Naive thymus-derived CD8-positive, alpha-beta T cell (primary cell): ENCODE results near the gene SOD3. TPM values are rescaled to one million over a fixed set of nuclear protein-coding genes. Genes with fewer than 3 reads are reported as not detected.

Experiments
- ATAC-seq, 2 donors: fragments of 150-1000 bp; cut with Tn5 transposase in 1 of 2; sonication (Bioruptor Pico), chemical (Tn5 transposase) in 1 of 2; 1 replicate in 1 of 2; 2 replicates in 1 of 2; pipeline ENCODE4 v1.10.0; 2021; ENCODE audit warnings: mild to moderate bottlenecking in 2 of 2, moderate library complexity in 2 of 2
- POLR2A ChIA-PET: fragments of 350-600 bp; sonication (Branson Sonifier 250); formaldehyde crosslinking; loops from one replicate; lab custom pipeline; 2021; ENCODE audit warnings: antibody characterized with exemption; lab: Charles Lee
- DNase-seq, 10 donors: peaks; one replicate each; pipeline versions ENCODE4 v3.0.0 to v3.0.0-alpha.2; 2020 to 2022
- H3K27ac Mint-ChIP-seq, 10 donors: one replicate each; pipeline ENCODE4 v1.8.0; 2020 to 2022; ENCODE audit warnings: mild to moderate bottlenecking in 10 of 10, mixed read lengths in 10 of 10, moderate library complexity in 4 of 10, inconsistent platforms in 1 of 10
- H3K27me3 Mint-ChIP-seq, 5 donors: one replicate each; pipeline ENCODE4 v1.8.0; 2021 to 2022; ENCODE audit warnings: mixed read lengths in 5 of 5
- H3K36me3 Mint-ChIP-seq, 3 donors: one replicate each; pipeline ENCODE4 v1.8.0; 2020 to 2022; ENCODE audit warnings: mixed read lengths in 3 of 3, mild to moderate bottlenecking in 2 of 3, inconsistent platforms in 1 of 3
- H3K4me1 Mint-ChIP-seq, 4 donors: one replicate each; pipeline ENCODE4 v1.8.0; 2021 to 2022; ENCODE audit warnings: mixed read lengths in 4 of 4
- H3K4me3 Mint-ChIP-seq, 10 donors: one replicate each; pipeline ENCODE4 v1.8.0; 2020 to 2022; ENCODE audit warnings: mild to moderate bottlenecking in 10 of 10, mixed read lengths in 10 of 10, moderate library complexity in 6 of 10, inconsistent platforms in 1 of 10
- H3K9me3 Mint-ChIP-seq, 9 donors: one replicate each; pipeline ENCODE4 v1.8.0; 2020 to 2022; ENCODE audit warnings: mixed read lengths in 9 of 9, mild to moderate bottlenecking in 3 of 9, inconsistent platforms in 1 of 9, moderate library complexity in 1 of 9
- polyA plus RNA-seq, 3 donors: library from polyadenylated mRNA; unstranded; fragments of 300-500 nt; fragmentation: Illumina TruSeq; gene quantifications; one replicate each; pipeline ENCODE4 v1.2.3, GENCODE V29; 2021
- total RNA-seq, 8 experiments: library from RNA in 2 of 8; stranded (reverse) in 2 of 8; gene quantifications; one replicate each; pipeline ENCODE4 v1.2.3 and lab custom pipeline; 2021 to 2026

SOD3 gene, protein sequence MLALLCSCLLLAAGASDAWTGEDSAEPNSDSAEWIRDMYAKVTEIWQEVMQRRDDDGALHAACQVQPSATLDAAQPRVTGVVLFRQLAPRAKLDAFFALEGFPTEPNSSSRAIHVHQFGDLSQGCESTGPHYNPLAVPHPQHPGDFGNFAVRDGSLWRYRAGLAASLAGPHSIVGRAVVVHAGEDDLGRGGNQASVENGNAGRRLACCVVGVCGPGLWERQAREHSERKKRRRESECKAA
- not detected for total RNA-seq
- not detected for polyA plus RNA-seq
- total RNA-seq (lab: John Stamatoyannopoulos, UW) = 0 to 0.09 (median 0) reads per million in 6 experiments

GRCh38 chr4:24794916-24795665, at the start of gene SOD3:
SOD3 (plus strand) TSS chr4:24795573; CDS start chr4:24799522, 3,949 bp downstream.
- H3K9me3 Mint-ChIP-seq = no peaks in the 10 kb centered on the region
- H3K27me3 Mint-ChIP-seq = peaks cover 13 to 44% (median 33%) of the 10 kb centered on the region in 5 donors
- POLR2A ChIA-PET = no interaction called here

DNA sequence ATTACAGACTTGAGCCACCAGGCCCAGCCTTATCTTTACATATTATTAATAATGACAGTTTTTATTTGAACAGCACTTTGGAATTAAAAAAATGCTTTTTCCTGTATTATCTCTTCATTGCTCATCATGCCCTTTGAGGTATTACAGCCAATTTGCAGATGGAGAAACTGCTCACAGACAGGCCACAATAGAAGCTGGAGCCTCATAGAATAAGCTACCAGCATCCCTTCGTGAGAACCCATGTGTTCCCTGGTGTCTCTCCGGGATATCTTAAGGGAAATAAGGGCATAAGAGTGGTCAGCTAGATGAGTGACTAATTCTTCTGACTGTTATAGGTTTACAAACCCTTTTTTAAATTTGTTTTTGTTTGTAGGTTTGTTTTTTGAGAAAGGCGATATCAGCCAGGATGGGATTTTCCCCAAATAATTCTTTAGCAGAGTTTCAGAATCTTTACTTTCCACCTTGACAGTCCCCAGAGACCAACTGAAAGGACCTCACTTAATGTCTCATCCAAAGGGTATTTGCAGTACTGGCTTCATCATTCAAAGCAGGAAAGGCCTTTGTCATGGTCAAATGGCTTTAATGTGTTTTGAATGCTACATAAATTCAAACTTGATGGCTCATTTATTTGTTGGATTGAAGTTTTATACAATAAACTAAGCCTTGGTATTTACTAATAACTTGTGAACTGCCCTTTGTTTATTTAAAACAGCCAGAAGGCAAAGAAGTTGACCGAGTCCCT, 48.0 kb upstream of the SOD3 start:
- POLR2A ChIA-PET = no interaction called here

More at GRCh38 chr4:24794916-24795665, at the start of gene SOD3:
- H3K27ac Mint-ChIP-seq = no peak within 1 kb of the TSS
- DNase-seq (no peak), ATAC-seq (no peak)
- no peaks in the 10 kb centered on the region for H3K36me3 Mint-ChIP-seq
- peaks cover 0 to 2% (median under 1%) of the 10 kb centered on the region in 4 donors for H3K4me1 Mint-ChIP-seq
- no peak within 1 kb of the TSS for H3K4me3 Mint-ChIP-seq

DNA sequence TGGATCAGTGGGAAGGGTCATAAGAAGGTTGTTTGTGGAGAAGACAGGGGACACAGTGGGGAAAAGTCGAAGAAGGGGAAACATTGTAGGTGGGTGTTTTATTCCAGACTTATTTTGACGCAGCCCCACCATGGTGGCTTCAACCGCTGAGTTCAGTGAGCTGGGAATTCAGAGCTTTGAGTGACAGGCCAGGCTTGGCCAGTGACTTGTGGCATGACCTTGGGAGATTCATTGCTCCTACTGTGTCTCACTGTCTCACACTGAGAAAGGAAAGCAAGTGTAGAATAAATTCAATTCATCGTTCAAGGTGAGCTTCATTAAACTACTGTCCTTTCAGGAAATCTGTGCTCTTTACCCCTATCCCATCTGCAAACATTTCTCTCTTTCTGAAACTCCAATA, 47.4 kb upstream of the SOD3 start:
- ATAC-seq = no peak
- Mint-ChIP-seq H3K27me3 (peaks cover 2 to 37% (median 5%) of the 10 kb centered on the region in 5 donors), H3K36me3 (no peaks in the 10 kb centered on the region), H3K4me3 (no peak overlapping the region), H3K9me3 (peaks cover 0 to 15% (median 2%) of the 10 kb centered on the region in 9 donors), H3K27ac (peak overlapping the region in 1 of 10 donors; percentile 61), H3K4me1 (peaks cover 0 to 2% (median 0%) of the 10 kb centered on the region in 4 donors)
- POLR2A ChIA-PET = no interaction called here
- DNase-seq = no peak

More for the DNA sequence above, 48.0 kb upstream of the SOD3 start:
- Mint-ChIP-seq H3K36me3 (no peaks in the 10 kb centered on the region), H3K27me3 (peaks cover 2 to 35% (median 7%) of the 10 kb centered on the region in 5 donors), H3K9me3 (peaks cover 0 to 15% (median 2%) of the 10 kb centered on the region in 9 donors), H3K4me3 (no peak overlapping the region), H3K4me1 (peaks cover 0 to 2% (median 0%) of the 10 kb centered on the region in 4 donors), H3K27ac (peak overlapping the region in 1 of 10 donors; percentile 61)
- no peak for DNase-seq
- ATAC-seq = no peak

DNA sequence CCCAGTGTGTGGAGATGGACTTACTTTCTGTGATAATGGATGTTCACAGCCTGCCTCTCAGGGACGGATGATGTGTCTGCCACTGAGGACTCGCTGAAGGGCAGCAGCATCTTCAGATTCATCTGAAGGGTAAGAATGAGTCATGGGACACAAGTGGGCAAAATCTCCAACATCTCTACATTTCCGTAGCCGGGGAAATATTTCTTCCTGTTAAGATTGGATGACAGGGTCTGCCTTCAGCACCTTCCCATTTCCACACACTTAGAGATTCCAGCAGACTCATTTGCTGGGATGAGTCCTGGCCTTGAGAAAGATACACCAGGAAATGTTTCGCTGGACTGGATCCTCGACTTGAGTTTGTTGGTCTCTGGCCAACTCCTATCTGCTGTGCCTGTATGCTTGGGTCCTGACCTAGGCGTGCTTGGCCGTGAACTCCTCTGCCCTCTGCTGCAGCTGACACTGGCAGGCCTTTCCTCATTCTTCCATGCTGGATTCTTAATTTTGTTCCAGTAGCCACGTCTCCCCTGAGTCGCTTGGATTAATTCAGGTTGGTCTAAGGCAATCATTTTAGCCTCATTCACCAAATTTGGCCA, 46.5 kb upstream of the SOD3 start:
- DNase-seq (no peak), ATAC-seq (no peak)
- Mint-ChIP-seq H3K36me3 (no peaks in the 10 kb centered on the region), H3K4me1 (peaks cover 0 to 1% (median 0%) of the 10 kb centered on the region in 4 donors), H3K9me3 (peaks cover 0 to 15% (median 1%) of the 10 kb centered on the region in 9 donors), H3K27me3 (peaks cover 2 to 37% (median 5%) of the 10 kb centered on the region in 5 donors), H3K27ac (no peak overlapping the region), H3K4me3 (no peak overlapping the region)
- POLR2A ChIA-PET = no interaction called here

GRCh38 chr4:24750106-24750505, 45.3 kb upstream of the SOD3 start:
- Mint-ChIP-seq H3K27me3 (peaks cover 2 to 37% (median 5%) of the 10 kb centered on the region in 5 donors), H3K27ac (no peak overlapping the region), H3K36me3 (peaks cover 0 to 4% (median 0%) of the 10 kb centered on the region in 3 donors), H3K9me3 (peaks cover 0 to 15% (median 1%) of the 10 kb centered on the region in 9 donors), H3K4me1 (no peaks in the 10 kb centered on the region), H3K4me3 (no peak overlapping the region)
- no peak for ATAC-seq
- POLR2A ChIA-PET = no interaction called here
- no peak for DNase-seq

DNA sequence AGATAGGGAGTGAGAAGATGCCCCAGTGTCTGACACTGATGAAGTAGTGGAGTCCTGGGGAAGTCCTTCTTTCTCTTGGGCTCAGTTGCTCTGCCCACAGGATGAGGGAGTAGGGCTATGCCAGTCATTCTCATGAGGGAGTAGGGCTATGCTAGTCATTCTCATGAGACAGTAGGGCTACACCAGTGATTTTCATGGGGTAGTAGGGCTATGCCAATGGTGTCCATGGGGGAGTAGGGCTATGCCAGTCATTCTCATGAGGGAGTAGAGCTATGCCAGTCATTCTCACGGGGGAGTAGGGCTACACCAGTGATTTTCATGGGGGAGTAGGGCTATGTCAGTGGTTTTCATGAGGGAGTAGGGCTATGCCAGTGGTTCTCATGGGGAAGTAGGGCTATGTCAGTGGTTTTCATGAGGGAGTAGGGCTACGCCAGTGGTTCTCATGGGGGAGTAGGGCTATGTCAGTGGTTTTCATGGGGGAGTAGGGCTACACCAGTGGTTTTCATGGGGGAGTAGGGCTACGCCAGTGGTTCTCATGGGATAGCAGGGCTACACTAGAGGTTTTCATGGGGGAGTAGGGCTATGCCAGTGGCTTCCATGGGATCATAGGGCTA, 43.3 kb upstream of the SOD3 start:
- Mint-ChIP-seq H3K27me3 (peaks cover 2 to 37% (median 5%) of the 10 kb centered on the region in 5 donors), H3K4me1 (no peaks in the 10 kb centered on the region), H3K4me3 (no peak overlapping the region)

GRCh38 chr4:24753519-24753918, 41.9 kb upstream of the SOD3 start:
- H3K27me3 Mint-ChIP-seq = peaks cover 0 to 30% (median 5%) of the 10 kb centered on the region in 5 donors
- ATAC-seq = no peak
- POLR2A ChIA-PET = no interaction called here
- H3K4me1 Mint-ChIP-seq = no peaks in the 10 kb centered on the region
- DNase-seq = no peak
- peaks cover 0 to 26% (median 0%) of the 10 kb centered on the region in 3 donors for H3K36me3 Mint-ChIP-seq
- no peak overlapping the region for H3K27ac Mint-ChIP-seq
- H3K9me3 Mint-ChIP-seq = peaks cover 8 to 36% (median 23%) of the 10 kb centered on the region in 9 donors
- H3K4me3 Mint-ChIP-seq = no peak overlapping the region

More for the DNA sequence above, 43.3 kb upstream of the SOD3 start:
- Mint-ChIP-seq H3K27ac (no peak overlapping the region), H3K36me3 (peaks cover 0 to 11% (median 0%) of the 10 kb centered on the region in 3 donors), H3K9me3 (peaks cover 1 to 26% (median 12%) of the 10 kb centered on the region in 9 donors)
- ATAC-seq (no peak), DNase-seq (no peak)
- POLR2A ChIA-PET = no interaction called here

GRCh38 chr4:24754571-24754970, 40.8 kb upstream of the SOD3 start:
- no peak overlapping the region for H3K4me3 Mint-ChIP-seq
- H3K9me3 Mint-ChIP-seq = peaks cover 10 to 46% (median 26%) of the 10 kb centered on the region in 9 donors
- peaks cover 2 to 23% (median 5%) of the 10 kb centered on the region in 5 donors for H3K27me3 Mint-ChIP-seq
- peaks cover 0 to 34% (median 0%) of the 10 kb centered on the region in 3 donors for H3K36me3 Mint-ChIP-seq
- DNase-seq (no peak), ATAC-seq (no peak)
- POLR2A ChIA-PET = no interaction called here
- no peaks in the 10 kb centered on the region for H3K4me1 Mint-ChIP-seq
- H3K27ac Mint-ChIP-seq = no peak overlapping the region

- Mint-ChIP-seq H3K4me3 (no peak overlapping the region), H3K36me3 (peaks cover 0 to 9% (median 0%) of the 10 kb centered on the region in 3 donors), H3K4me1 (no peaks in the 10 kb centered on the region), H3K9me3 (peaks cover 0 to 13% (median 4%) of the 10 kb centered on the region in 9 donors), H3K27me3 (peaks cover 0 to 5% (median 3%) of the 10 kb centered on the region in 5 donors), H3K27ac (no peak overlapping the region)
- ATAC-seq (no peak), DNase-seq (no peak)
- POLR2A ChIA-PET = no interaction called here
Observed at GRCh38 chr4:24763631-24764297, 31.6 kb upstream of the SOD3 start.

DNA sequence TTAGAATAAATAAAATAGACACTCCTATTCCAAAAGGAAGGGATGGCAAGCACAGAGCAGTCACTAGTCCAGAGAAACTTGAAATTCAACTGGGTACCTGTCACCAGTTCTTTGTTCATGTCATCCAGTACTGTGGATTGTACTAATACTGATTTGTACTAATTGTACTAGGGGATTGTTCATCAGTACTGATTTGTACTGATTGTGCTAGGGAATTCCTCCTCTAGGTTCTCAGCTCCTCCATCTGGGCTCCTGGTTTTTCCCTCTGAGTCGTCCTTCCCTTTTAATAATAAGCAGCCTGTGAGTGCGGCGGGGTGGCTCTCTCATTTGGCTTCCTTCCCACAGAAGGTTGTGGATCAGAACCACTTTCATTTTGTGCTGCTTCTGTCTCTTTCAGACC, 31.0 kb upstream of the SOD3 start:
- no peaks in the 10 kb centered on the region for H3K4me1 Mint-ChIP-seq
- H3K27ac Mint-ChIP-seq = no peak overlapping the region
- H3K27me3 Mint-ChIP-seq = peaks cover 0 to 5% (median 2%) of the 10 kb centered on the region in 5 donors
- no peak for DNase-seq
- no peak overlapping the region for H3K4me3 Mint-ChIP-seq
- ATAC-seq = no peak
- H3K36me3 Mint-ChIP-seq = peaks cover 0 to 5% (median 0%) of the 10 kb centered on the region in 3 donors
- peaks cover 0 to 8% (median 2%) of the 10 kb centered on the region in 9 donors for H3K9me3 Mint-ChIP-seq
- POLR2A ChIA-PET = no interaction called here

- Mint-ChIP-seq H3K36me3 (no peaks in the 10 kb centered on the region), H3K27ac (no peak overlapping the region)
Observed at GRCh38 chr4:24765376-24765988, 29.9 kb upstream of the SOD3 start.

More at GRCh38 chr4:24765376-24765988, 29.9 kb upstream of the SOD3 start:
- ATAC-seq (no peak), DNase-seq (no peak)
- no peaks in the 10 kb centered on the region for H3K4me1 Mint-ChIP-seq
- peaks cover 0 to 3% (median 0%) of the 10 kb centered on the region in 9 donors for H3K9me3 Mint-ChIP-seq
- POLR2A ChIA-PET = no interaction called here
- peaks cover 0 to 3% (median 0%) of the 10 kb centered on the region in 5 donors for H3K27me3 Mint-ChIP-seq
- H3K4me3 Mint-ChIP-seq = no peak overlapping the region
